Calu3 (cell line): ENCODE data around the gene DPM2. TPM values are rescaled to one million over a fixed set of nuclear protein-coding genes. Genes with fewer than 3 reads are reported as not detected.
A peak's percentile ranks its signal among the peaks of the same experiment; 100 is the strongest.

Experiments
- BruUV-seq: library from RNA; stranded (reverse); fragments of 400-500 nt; replicated peaks from 2 replicates; lab custom pipeline; 2021; lab: Mats Ljungman, UMichigan
- CTCF ChIA-PET: fragments of 300-600 bp; sonication (Branson Sonifier 250); formaldehyde crosslinking; loops from one replicate; lab custom pipeline; 2022; ENCODE audit warnings: antibody characterized with exemption; lab: Charles Lee
- DNase-seq: peaks from one replicate; pipeline ENCODE4 v3.0.0; 2022
- H3K27ac Mint-ChIP-seq: one replicate; pipeline ENCODE4 v1.8.0; 2022; ENCODE audit warnings: mixed read lengths; ENCODE audit not compliant: unreplicated experiment
- H3K27me3 Mint-ChIP-seq: one replicate; pipeline ENCODE4 v1.8.0; 2022; ENCODE audit warnings: mixed read lengths; ENCODE audit not compliant: unreplicated experiment
- H3K36me3 Mint-ChIP-seq: one replicate; pipeline ENCODE4 v1.8.0; 2022; ENCODE audit warnings: mild to moderate bottlenecking, moderate library complexity, mixed read lengths; ENCODE audit not compliant: insufficient read depth, unreplicated experiment
- H3K4me1 Mint-ChIP-seq: one replicate; pipeline ENCODE4 v1.8.0; 2022; ENCODE audit warnings: mild to moderate bottlenecking, low read depth, mixed read lengths; ENCODE audit not compliant: unreplicated experiment
- H3K4me3 Mint-ChIP-seq: one replicate; pipeline ENCODE4 v1.8.0; 2022; ENCODE audit warnings: mild to moderate bottlenecking, low read depth, moderate library complexity, mixed read lengths; ENCODE audit not compliant: unreplicated experiment
- H3K9me3 Mint-ChIP-seq: one replicate; pipeline ENCODE4 v1.8.0; 2022; ENCODE audit warnings: low read depth, mixed read lengths; ENCODE audit not compliant: unreplicated experiment
- CTCF ChIP-seq: fragments of 200-600 bp; IDR thresholded peaks from one replicate; pipeline ENCODE4 v1.8.0; 2022; ENCODE audit warnings: antibody characterized with exemption; ENCODE audit not compliant: unreplicated experiment
- intact Hi-C: fragments of 100-400 bp; cut with micrococcal nuclease; formaldehyde crosslinking; loops from one replicate; pipeline ENCODE4 v1.10.0; 2022; ENCODE audit not compliant: unreplicated experiment
- total RNA-seq: library from RNA; stranded (reverse); gene quantifications from 2 replicates; pipeline ENCODE4 v1.2.3, GENCODE V29; 2022

Gene DPM2
- total RNA-seq, 1 experiment from 2014 or later, result 31.5 TPM

GRCh38 chr9:127938298-127938690, 640 bp upstream of the DPM2 start:
- Mint-ChIP-seq H3K4me1 (peaks cover 43% of the 10 kb centered on the region), H3K9me3 (no peaks in the 10 kb centered on the region), H3K36me3 (peaks cover 70% of the 10 kb centered on the region), H3K27ac (peak overlapping the region; percentile 97), H3K4me3 (peak overlapping the region; percentile 98), H3K27me3 (no peaks in the 10 kb centered on the region)
- BruUV-seq, result no TSS peak
- CTCF ChIA-PET, result interaction anchor here (1.0 kb wide), 1 partner anchor 53 kb away, joined by 3 read pairs; no protein-coding TSS in a partner anchor
- no peak for DNase-seq
- no peak for TF ChIP-seq CTCF
- intact Hi-C loops, result no loop called here

GRCh38 chr9:127937056-127937387, 632 bp downstream of the DPM2 start:
- CTCF ChIA-PET, result interaction anchor here (0.5 kb wide), 1 partner anchor 96 kb away, joined by 3 read pairs; no protein-coding TSS in a partner anchor

GRCh38 chr9:127936347-127936852, 1.3 kb downstream of the DPM2 start:
- H3K4me1 Mint-ChIP-seq, result peaks cover 38% of the 10 kb centered on the region
- TF ChIP-seq CTCF, result no peak
- H3K9me3 Mint-ChIP-seq, result no peaks in the 10 kb centered on the region
- no TSS peak for BruUV-seq
- no peaks in the 10 kb centered on the region for H3K27me3 Mint-ChIP-seq
- peaks cover 63% of the 10 kb centered on the region for H3K36me3 Mint-ChIP-seq
- no peak for DNase-seq
- intact Hi-C loops, result no loop called here
- CTCF ChIA-PET, result no interaction called here
- H3K4me3 Mint-ChIP-seq, result peak overlapping the region; percentile 98
- peak overlapping the region; percentile 50 for H3K27ac Mint-ChIP-seq

More at GRCh38 chr9:127937056-127937387, 632 bp downstream of the DPM2 start:
- intact Hi-C loops, result no loop called here
- Mint-ChIP-seq H3K27ac (peak overlapping the region; percentile 97), H3K27me3 (no peaks in the 10 kb centered on the region), H3K4me1 (peaks cover 33% of the 10 kb centered on the region), H3K9me3 (no peaks in the 10 kb centered on the region), H3K4me3 (peak overlapping the region; percentile 98), H3K36me3 (peaks cover 63% of the 10 kb centered on the region)
- BruUV-seq, result no TSS peak
- TF ChIP-seq CTCF, result no peak
- DNase-seq, result no peak

GRCh38 chr9:127935765-127936221, 1.9 kb downstream of the DPM2 start:
- Mint-ChIP-seq H3K4me1 (peaks cover 43% of the 10 kb centered on the region), H3K9me3 (no peaks in the 10 kb centered on the region), H3K27me3 (no peaks in the 10 kb centered on the region), H3K27ac (peak overlapping the region; percentile 50), H3K4me3 (peak overlapping the region; percentile 98), H3K36me3 (peaks cover 64% of the 10 kb centered on the region)
- CTCF ChIA-PET, result no interaction called here
- no peak for TF ChIP-seq CTCF
- intact Hi-C loops, result no loop called here
- BruUV-seq, result no TSS peak
- no peak for DNase-seq
